Endometrial microvascular endothelial cells (primary cell): Measurements from ENCODE around the gene RHBDL1. TPM values are rescaled to one million over a fixed set of nuclear protein-coding genes. Genes with fewer than 3 reads are reported as not detected.

Experiments used
- in situ Hi-C: cut with HindIII; loops from 2 replicates; pipeline ENCODE4 v1.10.0; 2017; ENCODE audit warnings: low sequenced_read_pairs, low pct_unique_long_range_greater_than_20kb; ENCODE audit errors: inconsistent ontology term
- total RNA-seq: library from RNA; depleted of rRNA; stranded (reverse); fragments of >200 nt; gene quantifications from one replicate; pipeline ENCODE4 v1.2.3, GENCODE V29; 2015; ENCODE audit errors: inconsistent ontology term

The RHBDL1 gene
- total RNA-seq, 1 donor from 2014 or later = 2.1 TPM

- in situ Hi-C loops = no loop called here
These were observed 26.5 kb upstream of the RHBDL1 start, which contains the start of gene WDR90 for GRCh38 chr16:648781-649589. WDR90 (plus strand) TSS chr16:649365; CDS start chr16:649417, 52 bp downstream.

GRCh38 chr16:649631-650030, 25.8 kb upstream of the RHBDL1 start:
- in situ Hi-C loops = no loop called here

- in situ Hi-C loops = no loop called here
These were observed 23.6 kb upstream of the RHBDL1 start for GRCh38 chr16:651844-652243.

- in situ Hi-C loops = no loop called here
These were observed 22.8 kb upstream of the RHBDL1 start for GRCh38 chr16:652454-653305.

GRCh38 chr16:654034-654433, 21.4 kb upstream of the RHBDL1 start:
- in situ Hi-C loops = no loop called here

GRCh38 chr16:657487-657886, 18.0 kb upstream of the RHBDL1 start:
- in situ Hi-C loops = no loop called here

- in situ Hi-C loops = no loop called here
These were observed 16.5 kb upstream of the RHBDL1 start for GRCh38 chr16:658679-659571.

- in situ Hi-C loops = no loop called here
These were observed 15.9 kb upstream of the RHBDL1 start for GRCh38 chr16:659618-660017.

- in situ Hi-C loops = no loop called here
These were observed 15.4 kb upstream of the RHBDL1 start for GRCh38 chr16:660132-660458.

GRCh38 chr16:660459-661183, 14.8 kb upstream of the RHBDL1 start:
- in situ Hi-C loops = no loop called here

- in situ Hi-C loops = no loop called here
These were observed 14.2 kb upstream of the RHBDL1 start for GRCh38 chr16:661184-661821.

GRCh38 chr16:662095-662494, 13.4 kb upstream of the RHBDL1 start:
- in situ Hi-C loops = no loop called here

GRCh38 chr16:662597-662996, 12.9 kb upstream of the RHBDL1 start:
- in situ Hi-C loops = no loop called here

- in situ Hi-C loops = no loop called here
These were observed 8.9 kb upstream of the RHBDL1 start for GRCh38 chr16:666572-666971.

- in situ Hi-C loops = no loop called here
These were observed 8.2 kb upstream of the RHBDL1 start for GRCh38 chr16:667113-667779.

- in situ Hi-C loops = no loop called here
These were observed 7.5 kb upstream of the RHBDL1 start, which contains the start of gene RHOT2 for GRCh38 chr16:667780-668518. RHOT2 (plus strand) TSS chr16:668132; CDS start chr16:668200, 68 bp downstream.
